Measurements from ENCODE around the gene PDCL3.

The PDCL3 gene

GRCh38 chr2:100562613-100563406, at the start of gene PDCL3:
Gene PDCL3 (plus strand): TSS chr2:100562993. CDS start chr2:100563068, 75 bp downstream.
- peak; percentile 98 to 99 for DNase-seq

DNA sequence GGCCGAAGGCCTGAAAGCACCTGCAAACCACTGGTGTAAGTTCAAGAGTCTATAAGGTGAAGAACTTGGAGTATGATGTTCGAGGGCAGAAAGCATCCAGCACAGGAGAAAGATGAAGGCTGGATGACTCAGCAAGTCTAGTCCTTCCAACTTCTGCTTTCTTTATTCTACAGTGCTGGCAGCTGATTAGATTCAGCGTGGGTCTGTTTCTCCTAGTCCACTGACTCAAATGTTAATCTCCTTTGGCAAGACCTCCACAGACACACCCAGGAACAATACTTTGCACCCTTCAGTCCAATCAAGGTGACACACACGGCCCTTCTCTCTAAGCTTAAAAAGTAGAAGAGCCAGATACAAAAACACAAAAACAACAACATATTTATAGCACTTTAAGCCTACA, 49.1 kb upstream of the PDCL3 start:
- DNase-seq: peak; percentile 72 to 74

DNA sequence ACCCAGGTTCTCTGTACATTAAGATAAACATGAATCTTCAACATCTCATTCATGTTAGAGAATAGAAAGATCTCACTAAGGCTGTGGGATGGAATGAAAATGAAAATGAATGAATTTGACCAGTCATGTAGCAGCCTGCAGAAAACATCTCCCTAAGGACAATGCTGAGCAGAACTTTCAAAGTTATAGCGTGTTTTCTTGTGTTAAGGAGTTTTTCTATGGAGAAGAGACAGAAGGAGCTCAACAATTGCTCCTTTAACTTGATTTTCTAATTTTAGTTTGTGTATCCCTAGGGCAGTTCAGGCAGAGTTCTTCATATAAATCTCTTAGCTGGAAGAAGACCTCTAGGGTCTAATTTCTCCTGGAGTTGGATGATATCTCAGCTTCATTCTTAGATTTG, 45.2 kb upstream of the PDCL3 start:
- no peak for DNase-seq

GRCh38 chr2:100518801-100519200, 44.0 kb upstream of the PDCL3 start:
- DNase-seq: no peak

- no peak for DNase-seq
These were observed 42.6 kb upstream of the PDCL3 start for GRCh38 chr2:100520224-100520623.

GRCh38 chr2:100522430-100522829, 40.4 kb upstream of the PDCL3 start:
- DNase-seq: no peak

- DNase-seq: no peak
These were observed 38.5 kb upstream of the PDCL3 start for GRCh38 chr2:100524331-100524730.

- DNase-seq: no peak
These were observed 35.9 kb upstream of the PDCL3 start for GRCh38 chr2:100526868-100527267.

- DNase-seq: peak in 1 of 2 experiments; percentile 15
These were observed 35.3 kb upstream of the PDCL3 start for GRCh38 chr2:100527440-100528015.

GRCh38 chr2:100529176-100529575, 33.6 kb upstream of the PDCL3 start:
- DNase-seq: no peak

GRCh38 chr2:100529900-100530299, 32.9 kb upstream of the PDCL3 start:
- no peak for DNase-seq

DNA sequence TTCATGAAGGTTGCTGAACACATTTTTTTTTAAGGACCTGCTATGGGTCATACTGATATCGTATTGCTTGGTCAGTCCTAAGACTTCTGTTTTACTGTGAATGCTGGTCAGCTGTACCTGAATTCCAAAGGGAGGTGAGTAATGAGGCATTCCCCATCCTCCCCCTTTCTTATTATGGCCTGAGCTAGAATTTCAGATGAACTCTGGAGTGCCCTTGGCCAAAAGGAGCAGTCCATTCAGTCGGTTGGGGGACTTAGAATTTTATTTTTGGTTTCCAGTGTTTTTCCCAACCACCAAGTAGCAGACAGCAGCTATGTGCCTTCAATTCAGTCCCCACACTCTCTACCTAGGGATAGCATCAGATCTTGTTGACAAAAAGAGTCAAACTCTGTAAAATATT, 26.9 kb upstream of the PDCL3 start:
- no peak for DNase-seq

DNA sequence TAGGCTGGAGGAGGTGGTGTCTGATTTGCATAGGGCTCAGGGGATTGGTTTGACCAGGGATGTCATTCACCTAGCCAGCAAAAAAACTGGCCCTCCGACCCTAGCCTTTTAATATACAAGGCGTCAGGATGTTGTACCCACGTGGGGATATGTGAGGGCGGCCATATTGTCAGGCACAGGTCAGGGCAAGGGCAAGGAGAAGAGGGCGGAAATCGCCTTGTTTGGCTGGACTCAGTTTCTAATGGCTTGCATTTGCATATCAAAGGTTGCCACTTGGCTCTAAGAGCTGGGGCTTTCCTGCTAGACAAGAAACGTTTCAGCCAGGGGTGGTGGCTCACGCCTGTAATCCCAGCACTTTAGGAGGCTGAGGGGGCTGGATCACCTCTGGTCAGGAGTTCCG, 24.9 kb upstream of the PDCL3 start:
- no peak for DNase-seq

GRCh38 chr2:100539221-100539620, 23.6 kb upstream of the PDCL3 start:
- no peak for DNase-seq

- no peak for DNase-seq
These were observed 21.4 kb upstream of the PDCL3 start for GRCh38 chr2:100541404-100541803.

GRCh38 chr2:100542418-100542817, 20.4 kb upstream of the PDCL3 start:
- no peak for DNase-seq

DNA sequence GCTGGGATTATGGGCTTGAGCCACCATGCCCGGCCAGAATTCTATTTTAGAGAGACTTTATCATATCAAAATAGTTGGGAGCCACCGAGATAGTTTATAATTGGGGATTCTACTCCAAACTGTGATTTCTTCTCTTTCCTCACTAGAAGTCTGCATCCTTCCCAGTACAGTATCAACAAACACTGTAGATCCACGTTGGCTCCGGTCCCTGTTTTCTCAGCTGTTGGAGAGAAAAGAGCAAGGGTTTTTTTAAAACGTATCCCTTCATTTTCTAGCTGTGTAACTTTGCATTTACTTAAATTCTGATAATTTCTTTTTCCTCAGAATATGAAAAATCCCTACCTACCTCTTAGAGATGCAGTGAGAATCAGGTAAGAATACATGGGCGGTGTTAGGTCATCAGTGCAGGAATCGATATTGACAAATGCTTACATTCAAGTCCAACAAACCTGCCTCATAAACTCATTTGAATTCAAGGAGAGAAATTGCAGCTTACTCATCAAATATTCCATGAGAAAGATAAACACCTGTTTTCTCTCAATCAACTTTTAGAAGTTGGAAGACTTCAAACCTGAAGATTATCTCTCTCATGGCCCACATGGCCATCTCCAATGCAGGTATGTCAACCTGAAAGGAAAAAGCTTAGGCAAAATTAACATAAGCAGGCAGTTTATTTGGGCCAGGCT, 17.7 kb upstream of the PDCL3 start:
- no peak for DNase-seq

DNA sequence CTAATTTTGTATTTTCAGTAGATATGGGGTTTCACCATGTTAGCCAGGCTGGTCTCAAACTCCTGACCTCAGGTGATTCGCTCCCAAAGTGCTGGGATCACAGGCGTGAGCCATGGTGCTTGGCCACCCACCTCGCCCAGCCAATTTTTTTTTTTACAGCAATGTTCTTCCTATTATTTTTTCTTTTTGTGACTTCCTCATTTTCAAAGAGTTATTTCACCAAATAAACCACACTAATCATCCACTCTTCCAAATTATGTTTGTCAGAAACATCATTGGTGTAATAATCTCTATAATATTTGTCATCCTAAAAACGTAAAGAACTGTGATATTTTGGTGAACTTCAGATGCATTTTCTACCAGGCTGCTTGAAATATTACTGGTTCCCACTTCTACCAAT, 16.3 kb upstream of the PDCL3 start:
- peak in 1 of 2 experiments; percentile 8 for DNase-seq

DNA sequence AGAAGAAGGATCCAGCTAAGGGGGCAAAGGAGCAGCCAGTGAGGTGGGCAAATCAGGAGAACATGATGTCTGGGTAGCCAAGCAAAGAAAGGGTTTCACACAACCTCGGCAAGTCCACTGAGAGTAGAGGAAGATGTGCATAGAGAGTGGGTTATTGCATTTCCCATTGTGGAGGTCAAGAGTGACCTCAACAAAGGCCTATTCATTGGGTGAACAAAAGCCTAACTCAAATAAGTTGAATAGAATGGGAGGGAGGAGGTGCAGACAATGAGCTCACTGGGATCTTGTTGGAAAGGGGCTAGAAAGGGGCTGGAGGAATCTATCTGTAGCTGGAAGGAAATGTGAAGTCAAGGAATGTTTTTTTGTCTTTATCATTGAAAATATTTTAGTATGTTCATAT, 14.0 kb upstream of the PDCL3 start:
- DNase-seq: no peak

DNA sequence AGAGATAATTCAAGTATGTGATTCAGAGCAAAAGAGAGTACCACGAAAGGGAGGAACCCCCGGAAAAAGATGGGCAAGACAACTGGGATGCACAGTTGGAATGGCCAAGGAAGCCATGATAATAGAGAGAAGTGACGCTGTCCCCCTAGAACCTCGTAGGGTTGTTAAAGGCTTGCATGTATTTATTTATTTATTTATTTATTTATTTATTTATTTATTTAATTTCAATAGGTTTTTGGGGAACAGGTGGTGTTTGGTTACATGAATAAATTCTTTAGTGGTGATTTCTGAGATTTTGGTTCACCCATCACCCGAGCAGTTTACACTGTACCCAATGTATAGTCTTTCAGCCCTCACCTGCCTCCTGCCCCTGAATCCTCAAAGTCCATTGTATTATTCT, 11.5 kb upstream of the PDCL3 start:
- DNase-seq: no peak

DNA sequence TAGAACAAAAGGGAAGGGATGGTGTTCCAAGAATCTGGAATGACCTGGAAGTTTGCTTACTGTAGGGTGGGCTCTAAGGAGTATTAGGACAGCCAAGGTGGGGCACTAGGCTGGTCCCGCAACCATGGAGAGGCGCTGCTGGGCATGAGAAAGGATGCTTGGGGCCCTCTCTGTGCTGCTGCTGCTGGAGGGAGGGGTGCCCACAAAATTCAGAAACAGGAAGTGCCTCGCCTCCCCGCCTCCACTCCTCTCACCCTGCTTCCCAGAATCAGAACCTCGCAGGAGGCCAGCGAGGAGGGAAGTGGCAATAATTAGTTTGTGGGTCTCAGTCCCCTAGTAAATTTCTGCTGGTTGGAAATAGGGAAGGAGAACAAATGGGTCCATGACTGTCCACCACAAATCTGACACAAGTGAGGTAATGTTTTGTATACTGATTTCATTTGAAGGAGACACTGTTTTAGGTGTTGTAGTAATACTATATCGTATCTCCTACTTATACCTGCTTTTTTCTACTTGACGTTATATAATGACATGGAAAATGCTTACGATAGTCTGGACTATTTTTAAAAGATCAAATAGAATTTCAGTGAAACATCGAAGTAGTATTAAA, 7.9 kb upstream of the PDCL3 start:
- peak; percentile 51 to 57 for DNase-seq

- DNase-seq: no peak
These were observed 6.0 kb upstream of the PDCL3 start for GRCh38 chr2:100556746-100557145.

- no peak for DNase-seq
These were observed 2.5 kb upstream of the PDCL3 start for GRCh38 chr2:100560216-100560830.
